Measurements from ENCODE around the gene ADGRG1.
"Not testable (repeated sequence)": the region's sequence is repeated elsewhere in the genome, so short reads cannot be mapped to it uniquely, and the experiment has no call there.

ADGRG1 gene

DNA sequence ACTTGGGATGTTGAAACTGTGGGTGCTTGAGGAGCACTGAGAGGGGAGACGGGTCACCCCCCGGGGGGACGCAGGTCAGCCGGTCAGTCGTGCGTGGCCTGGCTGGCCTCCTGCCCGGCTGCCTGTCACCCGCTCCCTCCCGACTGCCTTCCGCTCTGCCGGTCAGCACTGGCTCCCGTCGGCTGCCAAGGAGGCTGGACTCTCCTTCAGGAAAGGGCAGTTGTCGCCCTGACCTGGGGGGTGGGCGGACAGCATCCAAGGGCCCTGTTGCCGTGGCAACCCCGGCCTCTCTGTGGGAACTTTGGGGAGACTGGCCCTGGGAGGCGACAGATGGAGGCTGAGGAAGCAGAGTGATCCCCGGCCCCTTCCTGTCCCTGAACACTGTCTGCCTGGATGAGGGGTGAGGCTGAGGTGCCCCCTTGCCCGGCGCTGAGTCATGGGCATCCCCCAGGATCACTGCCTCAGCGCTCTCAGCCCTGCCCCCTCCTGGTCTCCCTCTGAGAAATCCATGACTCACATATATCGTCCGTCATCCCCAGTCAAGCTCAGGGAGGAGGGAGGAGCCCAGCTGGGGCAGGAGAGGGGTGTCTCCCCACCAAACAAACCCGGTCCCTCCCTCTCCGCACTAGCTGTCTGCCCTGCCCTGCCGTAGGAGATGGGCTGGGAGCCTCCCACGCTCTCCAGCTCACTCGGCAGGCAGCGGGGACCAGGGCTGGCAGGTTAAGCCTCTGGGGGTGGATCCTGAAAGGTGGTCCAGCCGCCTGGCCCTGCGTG, at the start of gene ADGRG1:
TSS of gene ADGRG1 (plus strand) at position 623 of the 774 bp plus-strand sequence. CDS start 21,658 bp downstream, outside the sequence.
- peak; percentile 90 for DNase-seq (ENCODE audit: low spot score)

- DNase-seq (ENCODE audit: low spot score): no peak
Observed at GRCh38 chr16:57579361-57579665, 49.1 kb upstream of the ADGRG1 start.

- DNase-seq (ENCODE audit: low spot score): no peak
Observed at GRCh38 chr16:57585051-57585687, 43.3 kb upstream of the ADGRG1 start.

GRCh38 chr16:57588831-57589230, 39.6 kb upstream of the ADGRG1 start:
- no peak for DNase-seq (ENCODE audit: low spot score)

DNA sequence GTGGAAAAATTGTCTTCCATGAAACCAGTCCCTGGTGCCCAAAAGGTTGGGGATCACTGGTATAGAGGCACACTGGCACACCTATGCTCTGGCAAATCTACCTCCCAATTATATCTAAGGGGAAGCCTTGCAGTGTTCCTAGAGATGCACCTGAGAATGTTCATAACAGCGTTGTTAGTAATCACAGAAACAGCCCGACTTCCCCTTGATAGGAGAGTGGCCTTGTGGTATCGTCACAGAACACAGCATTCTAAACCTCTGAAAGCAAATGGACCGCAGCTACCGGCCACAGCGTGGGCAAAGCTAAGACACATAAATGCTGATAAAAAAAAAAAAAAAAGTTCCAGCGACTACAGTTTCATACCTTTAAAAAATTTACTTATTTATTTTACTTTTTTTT, 39.1 kb upstream of the ADGRG1 start:
- DNase-seq (ENCODE audit: low spot score): no peak

DNA sequence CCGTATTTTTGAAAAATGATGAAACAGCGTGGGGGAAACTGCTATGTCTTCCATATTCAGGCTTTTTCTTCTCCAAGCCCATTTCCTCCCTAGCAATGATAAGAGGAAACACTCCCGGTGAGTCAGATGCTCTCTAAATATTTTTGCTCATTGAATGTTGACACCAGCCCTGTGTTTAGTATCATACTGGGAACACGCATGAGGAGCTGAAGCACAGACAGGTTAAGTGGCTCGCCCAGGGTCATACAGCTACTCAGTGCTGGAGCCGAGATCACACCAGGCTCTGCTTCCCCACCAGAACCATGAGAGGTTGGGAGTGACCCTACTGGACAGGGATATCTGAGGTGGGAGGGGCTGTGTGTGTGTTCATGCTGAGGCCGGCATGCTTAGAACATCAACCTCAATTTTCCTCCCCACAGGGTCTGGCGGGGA, 37.8 kb upstream of the ADGRG1 start:
- no peak for DNase-seq (ENCODE audit: low spot score)

- DNase-seq (ENCODE audit: low spot score): peak; percentile 86
Observed at GRCh38 chr16:57591086-57591869, 37.2 kb upstream of the ADGRG1 start.

DNA sequence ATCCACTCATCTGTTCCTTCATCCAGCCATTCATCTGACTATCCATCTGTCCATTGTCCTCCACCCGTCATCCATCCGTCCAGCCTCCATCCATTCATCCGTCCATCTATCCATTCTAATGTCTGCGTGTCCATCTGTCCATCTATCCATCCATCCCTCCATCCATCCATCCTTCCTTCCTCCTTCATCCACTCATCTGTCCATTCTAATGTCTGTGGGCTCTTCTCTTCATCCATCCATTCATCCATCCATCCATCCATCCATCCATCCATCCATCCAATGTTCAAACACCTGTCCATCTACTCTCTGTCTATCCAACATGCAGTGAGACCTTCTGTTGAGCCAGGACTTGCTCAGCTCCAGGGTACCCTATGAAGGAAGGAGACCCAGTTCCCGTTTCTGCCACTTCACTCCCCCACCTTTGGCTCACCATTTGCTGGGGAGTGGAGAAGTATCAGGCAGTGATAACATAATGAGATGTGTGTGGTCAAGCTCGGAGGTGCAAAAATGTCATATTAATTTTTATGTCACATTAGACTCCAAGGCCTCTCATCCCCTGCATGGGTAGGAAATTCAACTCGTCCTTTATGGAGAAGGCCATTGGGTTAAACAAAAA, 36.5 kb upstream of the ADGRG1 start:
- no peak for DNase-seq (ENCODE audit: low spot score)

DNA sequence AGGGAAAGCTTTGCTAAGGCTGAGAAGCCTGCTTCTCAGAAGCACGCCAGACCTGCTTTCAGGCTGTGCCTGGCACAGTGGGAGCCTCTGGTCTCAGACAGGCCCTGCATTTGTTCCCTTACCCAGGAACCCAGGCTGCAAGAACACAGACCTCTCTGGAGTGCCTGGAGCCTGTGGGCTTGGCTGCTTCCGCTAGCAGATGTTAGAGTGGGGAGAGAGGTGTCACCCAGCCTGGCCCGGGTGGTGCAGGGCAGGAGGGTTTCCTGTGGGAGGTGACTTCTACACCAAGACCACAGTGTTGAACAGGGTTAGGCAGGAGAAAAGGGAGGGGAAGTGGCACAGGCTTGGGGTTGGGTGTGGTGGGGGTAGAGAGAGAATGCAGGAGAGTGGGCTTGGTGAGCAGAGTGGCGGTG, 35.8 kb upstream of the ADGRG1 start:
- DNase-seq (ENCODE audit: low spot score): no peak

GRCh38 chr16:57593021-57593420, 35.4 kb upstream of the ADGRG1 start:
- DNase-seq (ENCODE audit: low spot score): no peak

GRCh38 chr16:57593990-57594389, 34.4 kb upstream of the ADGRG1 start:
- no peak for DNase-seq (ENCODE audit: low spot score)

- DNase-seq (ENCODE audit: low spot score): no peak
Observed at GRCh38 chr16:57594531-57595031, 33.8 kb upstream of the ADGRG1 start.

DNA sequence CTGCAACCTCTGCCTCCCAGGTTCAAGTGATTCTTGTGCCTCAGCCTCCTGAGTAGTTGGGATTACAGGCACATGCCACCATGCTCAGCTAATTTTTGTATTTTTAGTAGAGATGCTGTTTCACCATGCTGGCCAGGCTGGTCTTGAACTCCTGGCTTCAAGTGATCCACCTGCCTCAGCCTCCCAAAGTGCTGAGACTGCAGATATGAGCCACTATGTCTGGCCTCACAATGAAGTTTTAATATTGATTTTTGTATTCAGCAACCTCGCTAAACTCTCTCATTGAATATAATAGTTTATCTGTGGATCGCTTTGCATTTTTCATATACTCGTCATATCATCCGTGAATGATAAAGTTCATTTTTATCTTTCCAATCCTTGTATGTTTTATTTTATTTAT, 32.2 kb upstream of the ADGRG1 start:
- DNase-seq (ENCODE audit: low spot score): not testable (repeated sequence)

GRCh38 chr16:57598437-57598836, 30.0 kb upstream of the ADGRG1 start:
- DNase-seq (ENCODE audit: low spot score): no peak

GRCh38 chr16:57600048-57600835, 28.2 kb upstream of the ADGRG1 start:
- no peak for DNase-seq (ENCODE audit: low spot score)

DNA sequence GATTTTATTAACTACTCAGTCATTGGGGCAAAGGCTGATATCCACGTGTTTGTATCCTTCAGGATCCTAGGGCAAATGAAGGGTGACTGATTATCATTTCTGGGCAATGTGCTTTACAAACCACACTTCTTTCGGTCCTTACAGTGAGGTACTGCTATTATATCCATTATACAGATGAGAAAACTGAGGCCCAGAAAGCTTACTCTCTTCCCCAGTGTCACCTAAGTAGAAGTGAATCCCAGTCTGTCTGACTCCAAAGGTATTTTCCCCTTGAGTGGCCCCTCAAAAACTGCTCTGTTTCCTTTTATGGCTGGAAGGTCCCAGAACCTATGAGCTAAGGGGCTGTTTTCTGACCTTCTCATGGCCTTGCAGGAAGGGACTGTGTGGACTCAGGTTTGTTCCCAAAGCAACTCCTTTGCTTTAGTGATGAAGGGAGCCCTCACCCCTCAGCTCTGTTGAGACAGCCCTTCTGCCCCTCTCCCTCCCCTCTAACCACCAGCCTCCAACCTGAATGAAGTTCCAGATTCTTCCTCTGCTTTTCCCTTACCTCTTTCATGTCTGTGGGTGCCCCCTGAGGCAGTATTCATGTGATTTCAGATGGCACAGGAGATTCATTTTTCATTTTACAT, 27.4 kb upstream of the ADGRG1 start:
- DNase-seq (ENCODE audit: low spot score): no peak

GRCh38 chr16:57601801-57602478, 26.5 kb upstream of the ADGRG1 start:
- no peak for DNase-seq (ENCODE audit: low spot score)

- DNase-seq (ENCODE audit: low spot score): no peak
Observed at GRCh38 chr16:57603115-57604024, 25.1 kb upstream of the ADGRG1 start.

- DNase-seq (ENCODE audit: low spot score): no peak
Observed at GRCh38 chr16:57604177-57604576, 24.3 kb upstream of the ADGRG1 start.
